SK-N-SH treated with all-trans-retinoic acid at 6 μM for 48 hours (cell line): ENCODE measurements around the gene SMAD3.

Source experiments
- ATAC-seq: fragments of 200-7000 bp; cut with Tn5 transposase; 3 replicates; pipeline ENCODE4 v1.9.1; 2020; ENCODE audit warnings: mild to moderate bottlenecking, moderate library complexity
- ARNTL ChIP-seq: fragments of 450-650 bp; formaldehyde crosslinking; IDR thresholded peaks from 2 replicates; pipeline ENCODE4 v1.5.0; 2020; ENCODE audit warnings: low read depth, mild to moderate bottlenecking, moderate library complexity, borderline replicate concordance
- BACH2 ChIP-seq: fragments of 250-450 bp; sonication (Bioruptor Pico); IDR thresholded peaks from 2 replicates; pipeline ENCODE4 v1.9.0; 2021; ENCODE audit warnings: mild to moderate bottlenecking, borderline replicate concordance
- CREB5 ChIP-seq: fragments of 250-450 bp; sonication (Bioruptor Pico); IDR thresholded peaks from 2 replicates; pipeline ENCODE4 v1.5.1; 2020; ENCODE audit warnings: low read depth, mild to moderate bottlenecking, moderate library complexity
- CSDC2 ChIP-seq: fragments of 250-450 bp; sonication (Bioruptor Pico); IDR thresholded peaks from 2 replicates; pipeline ENCODE4 v1.5.0; 2020; ENCODE audit warnings: mild to moderate bottlenecking, moderate library complexity
- CSRNP3 ChIP-seq: fragments of 250-450 bp; sonication (Bioruptor Pico); IDR thresholded peaks from 2 replicates; pipeline ENCODE4 v1.5.1; 2021; ENCODE audit warnings: mild to moderate bottlenecking, moderate library complexity
- ESRRG ChIP-seq: fragments of 250-450 bp; sonication (Bioruptor Pico); IDR thresholded peaks from 2 replicates; pipeline ENCODE4 v1.6.1; 2021; ENCODE audit warnings: mild to moderate bottlenecking
- GLIS3 ChIP-seq: fragments of 250-450 bp; sonication (Bioruptor Pico); IDR thresholded peaks from 2 replicates; pipeline ENCODE4 v1.5.0; 2020; ENCODE audit warnings: mild to moderate bottlenecking, moderate library complexity
- ISL1 ChIP-seq: fragments of 250-450 bp; sonication (Bioruptor Pico); IDR thresholded peaks from 2 replicates; pipeline ENCODE4 v2.1.2; 2022; ENCODE audit warnings: mild to moderate bottlenecking, moderate library complexity
- OSR1 ChIP-seq: fragments of 250-450 bp; sonication (Bioruptor Pico); IDR thresholded peaks from 2 replicates; pipeline ENCODE4 v1.8.0; 2022; ENCODE audit warnings: moderate library complexity, mild to moderate bottlenecking, inconsistent platforms
- PATZ1 ChIP-seq: fragments of 250-450 bp; sonication (Bioruptor Pico); IDR thresholded peaks from 2 replicates; pipeline ENCODE4 v1.8.0; 2020; ENCODE audit warnings: mild to moderate bottlenecking, moderate library complexity, borderline replicate concordance
- POU6F1 ChIP-seq: fragments of 250-450 bp; sonication (Bioruptor Pico); IDR thresholded peaks from 2 replicates; pipeline ENCODE4 v1.8.0; 2021; ENCODE audit warnings: low read depth, mild to moderate bottlenecking, moderate library complexity, borderline replicate concordance
- PPARA ChIP-seq: fragments of 250-450 bp; sonication (Bioruptor Pico); IDR thresholded peaks from 2 replicates; pipeline ENCODE4 v1.5.0; 2020; ENCODE audit warnings: mild to moderate bottlenecking, borderline replicate concordance
- RARB ChIP-seq: fragments of 250-450 bp; sonication (Bioruptor Pico); IDR thresholded peaks from 2 replicates; pipeline ENCODE4 v1.8.0; 2021; ENCODE audit warnings: mild to moderate bottlenecking, moderate library complexity
- SNAI2 ChIP-seq: fragments of 250-450 bp; sonication (Bioruptor Pico); IDR thresholded peaks from 2 replicates; pipeline ENCODE4 v1.5.0; 2020; ENCODE audit warnings: mild to moderate bottlenecking, moderate library complexity
- TOX ChIP-seq: fragments of 250-450 bp; sonication (Bioruptor Pico); IDR thresholded peaks from 2 replicates; pipeline ENCODE4 v1.8.0; 2021; ENCODE audit warnings: mild to moderate bottlenecking, moderate library complexity, borderline replicate concordance
- TSHZ2 ChIP-seq: fragments of 250-450 bp; sonication (Bioruptor Pico); IDR thresholded peaks from 2 replicates; pipeline ENCODE4 v1.5.0; 2020; ENCODE audit warnings: mild to moderate bottlenecking, moderate library complexity
- ZC3H10 ChIP-seq: fragments of 250-450 bp; sonication (Bioruptor Pico); IDR thresholded peaks from 2 replicates; pipeline ENCODE4 v1.5.1; 2021; ENCODE audit warnings: mild to moderate bottlenecking, moderate library complexity
- ZFP3 ChIP-seq: fragments of 250-450 bp; sonication (Bioruptor Pico); IDR thresholded peaks from 2 replicates; pipeline ENCODE4 v1.5.0; 2020; ENCODE audit warnings: mild to moderate bottlenecking, moderate library complexity
- ZFP30 ChIP-seq: fragments of 450-650 bp; formaldehyde crosslinking; IDR thresholded peaks from 2 replicates; pipeline ENCODE4 v1.5.0; 2022; ENCODE audit warnings: mild to moderate bottlenecking, moderate library complexity
- ZNF8 ChIP-seq: fragments of 450-650 bp; formaldehyde crosslinking; IDR thresholded peaks from 2 replicates; pipeline ENCODE4 v1.5.0; 2020; ENCODE audit warnings: mild to moderate bottlenecking, moderate library complexity

Gene SMAD3

GRCh38 chr15:67022587-67023105, 42.8 kb upstream of the SMAD3 start:
- TF ChIP-seq SNAI2 (CRISPR knock-in tag) = no peak
- TF ChIP-seq RARB (CRISPR knock-in tag) = no peak
- no peak for TF ChIP-seq BACH2 (CRISPR knock-in tag)
- TF ChIP-seq ARNTL (CRISPR knock-in tag) = no peak
- TF ChIP-seq ZNF8 (CRISPR knock-in tag) = no peak
- no peak for TF ChIP-seq CREB5 (CRISPR knock-in tag)
- TF ChIP-seq PATZ1 (CRISPR knock-in tag) = no peak
- TF ChIP-seq ISL1 (CRISPR knock-in tag) = no peak
- TF ChIP-seq ZFP30 (CRISPR knock-in tag) = no peak
- TF ChIP-seq OSR1 (CRISPR knock-in tag) = no peak
- no peak for TF ChIP-seq CSRNP3
- TF ChIP-seq ZFP3 (CRISPR knock-in tag) = no peak
- no peak for TF ChIP-seq CSDC2 (CRISPR knock-in tag)
- no peak for TF ChIP-seq TOX (CRISPR knock-in tag)
- no peak for TF ChIP-seq GLIS3 (CRISPR knock-in tag)
- TF ChIP-seq ESRRG (CRISPR knock-in tag) = no peak
- TF ChIP-seq TSHZ2 (CRISPR knock-in tag) = no peak
- no peak for ATAC-seq

- ATAC-seq = peak; percentile 8
- no peak for TF ChIP-seq ESRRG (CRISPR knock-in tag)
- no peak for TF ChIP-seq PATZ1 (CRISPR knock-in tag)
- TF ChIP-seq TOX (CRISPR knock-in tag) = no peak
- no peak for TF ChIP-seq ARNTL (CRISPR knock-in tag)
- no peak for TF ChIP-seq ZC3H10
- no peak for TF ChIP-seq CREB5 (CRISPR knock-in tag)
- TF ChIP-seq ISL1 (CRISPR knock-in tag) = no peak
- no peak for TF ChIP-seq ZFP3 (CRISPR knock-in tag)
- TF ChIP-seq PPARA (CRISPR knock-in tag) = no peak
- no peak for TF ChIP-seq GLIS3 (CRISPR knock-in tag)
- no peak for TF ChIP-seq CSDC2 (CRISPR knock-in tag)
- no peak for TF ChIP-seq OSR1 (CRISPR knock-in tag)
- TF ChIP-seq POU6F1 = no peak
Observed at GRCh38 chr15:67023517-67024313, 41.7 kb upstream of the SMAD3 start.
